Transverse colon (tissue), 4 donors: ENCODE data around the gene ERMARD. TPM values are rescaled to one million over a fixed set of nuclear protein-coding genes. Genes with fewer than 3 reads are reported as not detected.

ENCODE experiments used
- DNase-seq: peaks from one replicate; pipeline ENCODE4 v3.0.0-alpha.2; 2019
- H3K27ac ChIP-seq, 4 donors: fragments of 200-600 bp; sonication (generic); 2 replicates each; pipeline ENCODE4 v1.5.1; 2016 to 2018; ENCODE audit warnings: inconsistent platforms in 4 of 4
- H3K27me3 ChIP-seq: fragments of 200-600 bp; sonication (generic); 2 replicates; pipeline ENCODE4 v1.5.1; 2017; ENCODE audit warnings: inconsistent platforms
- H3K36me3 ChIP-seq, 4 donors: fragments of 200-600 bp; sonication (generic); 2 replicates each; pipeline ENCODE4 v1.5.1; 2017 to 2019; ENCODE audit warnings: inconsistent platforms in 4 of 4
- H3K4me1 ChIP-seq, 4 donors: fragments of 200-600 bp; sonication (generic); 2 replicates each; pipeline ENCODE4 v1.5.1; 2017 to 2020; ENCODE audit warnings: inconsistent platforms in 4 of 4
- H3K4me3 ChIP-seq, 4 donors: fragments of 200-600 bp; sonication (generic); 1 replicate in 1 of 4; 2 replicates in 3 of 4; pipeline versions ENCODE4 v1.5.1 to v1.6.1; 2017 to 2019; ENCODE audit warnings: inconsistent platforms in 4 of 4
- H3K9me3 ChIP-seq, 2 donors: fragments of 200-600 bp; sonication (generic); 2 replicates each; pipeline ENCODE4 v1.5.1; 2017 to 2019; ENCODE audit warnings: inconsistent platforms in 2 of 2
- CTCF ChIP-seq, 5 experiments: fragments of 200-600 bp in 3 of 5; fragments of 450-650 bp in 2 of 5; sonication (generic) in 3 of 5; IDR thresholded peaks; 1 replicate in 2 of 5; 2 replicates in 3 of 5; pipeline ENCODE4 v1.5.1; 2016 to 2017; ENCODE audit warnings: antibody characterized with exemption in 5 of 5, inconsistent platforms in 3 of 5, mild to moderate bottlenecking in 2 of 5, moderate library complexity in 1 of 5
- EP300 ChIP-seq: sonication (generic); formaldehyde crosslinking; IDR thresholded peaks from one replicate; pipeline ENCODE4 v1.6.1; 2017; ENCODE audit warnings: antibody characterized with exemption, low read depth
- POLR2A ChIP-seq: fragments of 450-650 bp; IDR thresholded peaks from one replicate; pipeline ENCODE4 v1.6.1; 2016; ENCODE audit warnings: antibody characterized with exemption, mild to moderate bottlenecking, moderate library complexity
- POLR2AphosphoS5 ChIP-seq, 3 donors: sonication (generic); formaldehyde crosslinking; IDR thresholded peaks; one replicate each; pipeline ENCODE4 v1.6.1; 2016; ENCODE audit warnings: antibody characterized with exemption in 3 of 3
- WGBS, 2 donors: methylation state at CpG; one replicate each; pipeline ENCODE4 v1.1.5; 2018; ENCODE audit warnings: low coverage in 1 of 2; 5-methylcytosine and 5-hydroxymethylcytosine counted together
- in situ Hi-C, 4 donors: fragments of 200-750 bp; cut with MboI; loops; one replicate each; pipeline versions ENCODE4 v1.15.0 to v1.15.1; 2017; ENCODE audit warnings: low sequenced_read_pairs in 3 of 4, low pct_ligation_motif_present in 1 of 4, low pct_unique_long_range_greater_than_20kb in 1 of 4
- intact Hi-C: fragments of 100-400 bp; cut with DNase I; formaldehyde crosslinking; loops from one replicate; pipeline ENCODE4 v1.15.1; 2023; ENCODE audit warnings: low total_unique reads
- total RNA-seq, 4 donors: library from RNA; depleted of rRNA; stranded (reverse); fragments of >200 nt; gene quantifications; one replicate each; pipeline ENCODE4 v1.1.0, GENCODE V29; 2016

ERMARD gene
- total RNA-seq, 4 donors from 2014 or later, result 15.7 to 29.5 (median 20.8) TPM

- in situ Hi-C loops (no loop called here), intact Hi-C loops (no loop called here)
- no peak overlapping the region for H3K4me3 ChIP-seq
- 64 to 74% methylated on average over 3 to 9 of the region's 9 CpGs for WGBS, 2 donors
- H3K9me3 ChIP-seq, result no peaks in the 10 kb centered on the region
- no peak for DNase-seq
- H3K27me3 ChIP-seq, result no peaks in the 10 kb centered on the region
- H3K4me1 ChIP-seq, result no peaks in the 10 kb centered on the region
- TF ChIP-seq EP300 (no peak), POLR2A (no peak), POLR2AphosphoS5 (IDR thresholded peaks at IDR 0.05) (no peak), CTCF (IDR thresholded peaks at IDR 0.05) (no peak)
- H3K36me3 ChIP-seq, result no peaks in the 10 kb centered on the region
- no peak overlapping the region for H3K27ac ChIP-seq
Observed at GRCh38 chr6:169738204-169738975, 13.0 kb upstream of the ERMARD start.

- in situ Hi-C loops, result no loop called here
- no peaks in the 10 kb centered on the region for H3K27me3 ChIP-seq
- H3K36me3 ChIP-seq, result no peaks in the 10 kb centered on the region
- no peak overlapping the region for H3K27ac ChIP-seq
- no peak for TF ChIP-seq POLR2AphosphoS5 (IDR thresholded peaks at IDR 0.05)
- no peak for TF ChIP-seq CTCF (IDR thresholded peaks at IDR 0.05)
- TF ChIP-seq POLR2A, result no peak
- TF ChIP-seq EP300, result no peak
- DNase-seq, result no peak
- intact Hi-C loops, result no loop called here
- WGBS, 2 donors, result 82 to 100% methylated on average over 1 to 2 of the region's 2 CpGs
- no peaks in the 10 kb centered on the region for H3K9me3 ChIP-seq
- no peaks in the 10 kb centered on the region for H3K4me1 ChIP-seq
- H3K4me3 ChIP-seq, result no peak overlapping the region
Observed at GRCh38 chr6:169738976-169739529, 12.4 kb upstream of the ERMARD start.

GRCh38 chr6:169741344-169741743 is 10.1 kb upstream of the ERMARD start:
- Histone ChIP-seq H3K4me1 (no peaks in the 10 kb centered on the region), H3K27ac (no peak overlapping the region), H3K9me3 (no peaks in the 10 kb centered on the region), H3K27me3 (no peaks in the 10 kb centered on the region), H3K36me3 (peaks cover 0 to 1% (median 0%) of the 10 kb centered on the region in 4 donors), H3K4me3 (no peak overlapping the region)
- intact Hi-C loops, result no loop called here
- no peak for DNase-seq
- in situ Hi-C loops, result no loop called here
- TF ChIP-seq POLR2AphosphoS5 (IDR thresholded peaks at IDR 0.05), result no peak
- no peak for TF ChIP-seq CTCF (IDR thresholded peaks at IDR 0.05)
- no peak for TF ChIP-seq POLR2A
- TF ChIP-seq EP300, result no peak

- Histone ChIP-seq H3K36me3 (peaks cover 0 to 1% (median 0%) of the 10 kb centered on the region in 4 donors), H3K4me3 (no peak overlapping the region), H3K27me3 (no peaks in the 10 kb centered on the region), H3K27ac (no peak overlapping the region), H3K9me3 (no peaks in the 10 kb centered on the region), H3K4me1 (peaks cover under 1 to 10% (median 5%) of the 10 kb centered on the region in 4 donors)
- 85 to 91% methylated on average over 3 of the region's 3 CpGs for WGBS, 2 donors
- in situ Hi-C loops, result no loop called here
- intact Hi-C loops, result no loop called here
- DNase-seq, result no peak
- TF ChIP-seq EP300 (no peak), CTCF (IDR thresholded peaks at IDR 0.05) (no peak), POLR2A (no peak), POLR2AphosphoS5 (IDR thresholded peaks at IDR 0.05) (no peak)
Observed at GRCh38 chr6:169745405-169745804, 6.0 kb upstream of the ERMARD start.
